ENCODE measurements around the gene HHAT. TPM values are rescaled to one million over a fixed set of nuclear protein-coding genes. Genes with fewer than 3 reads are reported as not detected.
"Not testable (repeated sequence)": the region's sequence is repeated elsewhere in the genome, so short reads cannot be mapped to it uniquely, and the experiment has no call there.

HHAT gene
- total and polyA plus RNA-seq, 8 donors: under 0.01 to 5.8 (median 1.6) TPM

- WGBS, 5 donors: 59 to 83% (median 75%) methylated on average over 7 of the region's 7 CpGs
- intact Hi-C loops (cut with DNase I; ENCODE audit: low total_unique reads): no loop called here
- H3K9me3 ChIP-seq: no peaks in the 10 kb centered on the region
- TF ChIP-seq CTCF (IDR thresholded peaks at IDR 0.05) (no peak), POLR2A (IDR thresholded peaks at IDR 0.05) (no peak), EP300 (IDR thresholded peaks at IDR 0.05) (no peak), POLR2AphosphoS5 (IDR thresholded peaks at IDR 0.05) (no peak)
- no peaks in the 10 kb centered on the region for H3K4me1 ChIP-seq
- H3K4me3 ChIP-seq: no peak overlapping the region
- H3K27me3 ChIP-seq: no peaks in the 10 kb centered on the region
- H3K27ac ChIP-seq: no peak overlapping the region
- no peaks in the 10 kb centered on the region for H3K36me3 ChIP-seq
- no peak for DNase-seq
Observed at GRCh38 chr1:210655511-210655910, 326.8 kb downstream of the HHAT start.

GRCh38 chr1:210657806-210658205 lies 329.1 kb downstream of the HHAT start:
- Histone ChIP-seq H3K4me1 (no peaks in the 10 kb centered on the region), H3K4me3 (no peak overlapping the region), H3K9me3 (no peaks in the 10 kb centered on the region), H3K36me3 (no peaks in the 10 kb centered on the region), H3K27me3 (no peaks in the 10 kb centered on the region), H3K27ac (no peak overlapping the region)
- TF ChIP-seq EP300 (IDR thresholded peaks at IDR 0.05): no peak
- no peak for TF ChIP-seq CTCF (IDR thresholded peaks at IDR 0.05)
- TF ChIP-seq POLR2A (IDR thresholded peaks at IDR 0.05): no peak
- TF ChIP-seq POLR2AphosphoS5 (IDR thresholded peaks at IDR 0.05): no peak
- 88 to 96% (median 90%) methylated on average over 6 of the region's 6 CpGs for WGBS, 5 donors
- DNase-seq: no peak
- intact Hi-C loops (cut with DNase I; ENCODE audit: low total_unique reads): no loop called here

- H3K27ac ChIP-seq; intact Hi-C loops (cut with DNase I; ENCODE audit: low total_unique reads); H3K4me1 ChIP-seq; H3K4me3 ChIP-seq; H3K27me3 ChIP-seq; DNase-seq; H3K36me3 ChIP-seq; H3K9me3 ChIP-seq: not testable (repeated sequence)
- WGBS, 5 donors: 85 to 96% (median 92%) methylated on average over 4 of the region's 4 CpGs
Observed at GRCh38 chr1:210661520-210661919, 332.8 kb downstream of the HHAT start.

GRCh38 chr1:210662291-210663050 lies 333.8 kb downstream of the HHAT start:
- no peak for TF ChIP-seq POLR2A (IDR thresholded peaks at IDR 0.05)
- TF ChIP-seq EP300 (IDR thresholded peaks at IDR 0.05): no peak
- no peak for TF ChIP-seq POLR2AphosphoS5 (IDR thresholded peaks at IDR 0.05)
- TF ChIP-seq CTCF (IDR thresholded peaks at IDR 0.05): no peak
- DNase-seq: no peak
- H3K27ac ChIP-seq: no peak overlapping the region
- intact Hi-C loops (cut with DNase I; ENCODE audit: low total_unique reads): no loop called here
- H3K4me3 ChIP-seq: no peak overlapping the region
- no peaks in the 10 kb centered on the region for H3K9me3 ChIP-seq
- 78 to 94% (median 89%) methylated on average over 4 of the region's 4 CpGs for WGBS, 5 donors
- H3K27me3 ChIP-seq: no peaks in the 10 kb centered on the region
- peaks cover 0 to 9% (median 4%) of the 10 kb centered on the region in 4 donors for H3K4me1 ChIP-seq
- H3K36me3 ChIP-seq: no peaks in the 10 kb centered on the region

All from stomach (tissue), 9 donors.